Upper lobe of left lung (tissue), 6 donors: Measurements from ENCODE around the gene SERPINB11. TPM values are rescaled to one million over a fixed set of nuclear protein-coding genes. Genes with fewer than 3 reads are reported as not detected.

Experiments
- ATAC-seq, 2 donors: fragments of 200-7000 bp; cut with Tn5 transposase; one replicate each; pipeline ENCODE4 v1.9.1; 2022; ENCODE audit warnings: mild to moderate bottlenecking in 2 of 2, moderate library complexity in 2 of 2; ENCODE audit not compliant: low FRiP score in 2 of 2
- DNase-seq, 2 donors: peaks; one replicate each; pipeline ENCODE4 v3.0.0-alpha.2; 2019 to 2020
- H3K27ac ChIP-seq, 4 donors: fragments of 200-600 bp; sonication (generic); one replicate each; pipeline ENCODE4 v1.5.1; 2016 to 2019
- H3K27me3 ChIP-seq, 4 donors: fragments of 200-600 bp; sonication (generic); one replicate each; pipeline ENCODE4 v1.5.1; 2017 to 2019
- H3K36me3 ChIP-seq, 4 donors: fragments of 200-600 bp; sonication (generic); one replicate each; pipeline ENCODE4 v1.5.1; 2016 to 2019
- H3K4me1 ChIP-seq, 4 donors: fragments of 200-600 bp; sonication (generic); one replicate each; pipeline ENCODE4 v1.5.1; 2018 to 2019
- H3K4me3 ChIP-seq, 4 donors: fragments of 200-600 bp; sonication (generic); one replicate each; pipeline ENCODE4 v1.5.1; 2017 to 2019; ENCODE audit warnings: mild to moderate bottlenecking in 2 of 4, moderate library complexity in 1 of 4
- H3K9me3 ChIP-seq, 4 donors: fragments of 200-600 bp; sonication (generic); one replicate each; pipeline ENCODE4 v1.5.1; 2018 to 2019
- CTCF ChIP-seq, 6 experiments: fragments of 450-650 bp in 4 of 6; fragments of 200-600 bp in 2 of 6; sonication (generic) in 2 of 6; IDR thresholded peaks; one replicate each; pipeline ENCODE4 v1.5.1; 2016 to 2019; ENCODE audit warnings: antibody characterized with exemption in 6 of 6
- EP300 ChIP-seq, 4 donors: sonication (generic); formaldehyde crosslinking; IDR thresholded peaks; one replicate each; pipeline ENCODE4 v1.5.1; 2017; ENCODE audit warnings: antibody characterized with exemption in 4 of 4, control low read depth in 2 of 4
- POLR2A ChIP-seq, 4 donors: fragments of 450-650 bp; IDR thresholded peaks; one replicate each; pipeline ENCODE4 v1.5.1; 2016 to 2017; ENCODE audit warnings: antibody characterized with exemption in 4 of 4, mild to moderate bottlenecking in 2 of 4
- POLR2AphosphoS5 ChIP-seq, 2 donors: sonication (generic); formaldehyde crosslinking; IDR thresholded peaks; one replicate each; pipeline ENCODE4 v1.5.1; 2017; ENCODE audit warnings: antibody characterized with exemption in 2 of 2
- WGBS, 2 donors: methylation state at CpG; one replicate each; pipeline ENCODE4 v1.1.5; 2017 to 2018; 5-methylcytosine and 5-hydroxymethylcytosine counted together
- total RNA-seq, 6 donors: library from RNA; depleted of rRNA in 4 of 6; stranded (reverse); fragments of >200 nt in 4 of 6; gene quantifications; one replicate each; pipeline versions ENCODE4 v1.1.0 to v1.2.1, GENCODE V29; 2016 to 2021
- donor health status: DM: no; HTN: no; CAD: no; lungs with moderate emphysema.
- donor health status: DM: no; HTN: yes; CAD: no; lungs with severe emphysema.

SERPINB11 gene
- total RNA-seq, 6 donors from 2014 or later, result 0.46 to 12.8 TPM; not detected in 4

GRCh38 chr18:63747006-63747405 lies 44.2 kb downstream of the SERPINB11 start:
- no peak for TF ChIP-seq CTCF (IDR thresholded peaks at IDR 0.05)
- no peak for TF ChIP-seq POLR2AphosphoS5 (IDR thresholded peaks at IDR 0.05)
- TF ChIP-seq EP300 (IDR thresholded peaks at IDR 0.05), result no peak
- TF ChIP-seq POLR2A (IDR thresholded peaks at IDR 0.05), result no peak
- H3K9me3 ChIP-seq, result no peaks in the 10 kb centered on the region
- H3K27me3 ChIP-seq, result no peaks in the 10 kb centered on the region
- no peaks in the 10 kb centered on the region for H3K4me1 ChIP-seq
- no peaks in the 10 kb centered on the region for H3K36me3 ChIP-seq
- ATAC-seq, result no peak
- no peak overlapping the region for H3K4me3 ChIP-seq
- H3K27ac ChIP-seq, result no peak overlapping the region
- DNase-seq, result no peak
- 90 to 91% methylated on average over 2 of the region's 2 CpGs for WGBS, 2 donors

- 75 to 88% methylated on average over 1 of the region's 1 CpG for WGBS, 2 donors
- no peak overlapping the region for H3K4me3 ChIP-seq
- no peaks in the 10 kb centered on the region for H3K36me3 ChIP-seq
- H3K27me3 ChIP-seq, result no peaks in the 10 kb centered on the region
- no peak overlapping the region for H3K27ac ChIP-seq
- TF ChIP-seq POLR2AphosphoS5 (IDR thresholded peaks at IDR 0.05), result no peak
- TF ChIP-seq POLR2A (IDR thresholded peaks at IDR 0.05), result no peak
- TF ChIP-seq EP300 (IDR thresholded peaks at IDR 0.05), result no peak
- TF ChIP-seq CTCF (IDR thresholded peaks at IDR 0.05), result no peak
- H3K9me3 ChIP-seq, result no peaks in the 10 kb centered on the region
- DNase-seq (no peak), ATAC-seq (no peak)
- no peaks in the 10 kb centered on the region for H3K4me1 ChIP-seq
These were observed 46.7 kb downstream of the SERPINB11 start for GRCh38 chr18:63749489-63749888.

- no peak overlapping the region for H3K4me3 ChIP-seq
- no peaks in the 10 kb centered on the region for H3K36me3 ChIP-seq
- no peaks in the 10 kb centered on the region for H3K4me1 ChIP-seq
- TF ChIP-seq CTCF (IDR thresholded peaks at IDR 0.05), result no peak
- no peak for TF ChIP-seq POLR2AphosphoS5 (IDR thresholded peaks at IDR 0.05)
- TF ChIP-seq POLR2A (IDR thresholded peaks at IDR 0.05), result no peak
- TF ChIP-seq EP300 (IDR thresholded peaks at IDR 0.05), result no peak
- no peak overlapping the region for H3K27ac ChIP-seq
- no peaks in the 10 kb centered on the region for H3K9me3 ChIP-seq
- H3K27me3 ChIP-seq, result no peaks in the 10 kb centered on the region
- DNase-seq (no peak), ATAC-seq (no peak)
- WGBS, 2 donors, result 36 to 80% methylated on average over 2 of the region's 2 CpGs
These were observed 49.9 kb downstream of the SERPINB11 start for GRCh38 chr18:63752636-63753035.

GRCh38 chr18:63753676-63754075 lies 50.9 kb downstream of the SERPINB11 start:
- Histone ChIP-seq H3K9me3 (no peaks in the 10 kb centered on the region), H3K4me1 (no peaks in the 10 kb centered on the region), H3K27ac (no peak overlapping the region), H3K36me3 (no peaks in the 10 kb centered on the region), H3K27me3 (no peaks in the 10 kb centered on the region), H3K4me3 (no peak overlapping the region)
- no peak for TF ChIP-seq POLR2A (IDR thresholded peaks at IDR 0.05)
- TF ChIP-seq POLR2AphosphoS5 (IDR thresholded peaks at IDR 0.05), result no peak
- TF ChIP-seq CTCF (IDR thresholded peaks at IDR 0.05), result no peak
- TF ChIP-seq EP300 (IDR thresholded peaks at IDR 0.05), result no peak
- DNase-seq (no peak), ATAC-seq (no peak)

GRCh38 chr18:63757541-63757940 lies 54.8 kb downstream of the SERPINB11 start:
- no peak for TF ChIP-seq CTCF (IDR thresholded peaks at IDR 0.05)
- TF ChIP-seq POLR2A (IDR thresholded peaks at IDR 0.05), result no peak
- no peak for TF ChIP-seq POLR2AphosphoS5 (IDR thresholded peaks at IDR 0.05)
- no peak for TF ChIP-seq EP300 (IDR thresholded peaks at IDR 0.05)
- Histone ChIP-seq H3K4me3 (no peak overlapping the region), H3K4me1 (no peaks in the 10 kb centered on the region), H3K9me3 (peaks cover 0 to 16% (median 5%) of the 10 kb centered on the region in 4 donors), H3K27me3 (no peaks in the 10 kb centered on the region), H3K36me3 (no peaks in the 10 kb centered on the region), H3K27ac (no peak overlapping the region)
- no peak for ATAC-seq
- DNase-seq, result no peak
